GM10248 (cell line): Measurements from ENCODE around the gene CASZ1.

Experiments
- CTCF ChIA-PET: fragments of 300-600 bp; sonication (Branson Sonifier 250); formaldehyde crosslinking; extraction: SDS; loops from one replicate; lab custom pipeline; 2021; ENCODE audit warnings: antibody characterized with exemption; lab: Yijun Ruan, JAX
- POLR2A ChIA-PET: fragments of 350-650 bp; sonication (Branson Sonifier 250); formaldehyde crosslinking; extraction: SDS; loops from one replicate; lab custom pipeline; 2020; ENCODE audit warnings: antibody characterized with exemption; lab: Yijun Ruan, JAX
- DNase-seq: peaks from one replicate; pipeline ENCODE4 v3.0.0; 2012; ENCODE audit errors: extremely low spot score
- TF ChIP-seq, protein P1 (sequence below): IDR thresholded peaks from 2 replicates; pipeline ENCODE4 v1.5.1; 2012; ENCODE audit warnings: mild to moderate bottlenecking, low read depth; ENCODE audit errors: extremely low read depth, missing control alignments, control extremely low read depth

The CASZ1 gene

DNA sequence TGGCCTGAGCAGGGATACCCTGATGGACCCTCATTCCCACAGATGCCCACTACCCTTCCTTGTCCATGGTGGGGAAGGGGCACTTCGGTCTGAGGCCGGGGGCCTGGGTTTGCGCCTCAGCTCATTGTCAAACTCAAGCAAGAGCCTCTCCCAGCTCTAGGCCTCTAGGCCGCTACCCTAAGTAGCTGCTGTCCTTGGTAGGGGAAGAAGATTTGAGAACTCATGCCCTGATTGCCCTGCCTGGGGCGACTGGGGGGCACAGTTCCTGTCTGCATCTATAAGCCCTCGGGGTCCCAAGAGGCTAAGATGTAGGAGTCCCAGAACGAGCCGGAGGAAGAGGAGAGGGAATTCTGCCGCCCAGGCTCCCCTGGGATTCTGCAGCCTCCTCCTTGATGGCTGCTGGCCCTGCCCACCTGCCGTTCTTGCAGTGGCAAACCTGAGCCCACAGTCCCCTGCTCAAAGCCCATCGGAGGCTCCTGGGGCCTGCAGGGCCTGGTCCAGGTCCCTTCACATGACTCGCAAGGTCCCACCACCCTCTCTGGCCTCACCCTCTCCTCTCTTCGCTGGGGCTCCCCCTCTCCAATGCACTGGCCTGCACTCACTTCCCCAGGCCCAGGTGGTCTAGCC is 20.4 kb upstream of the CASZ1 start:
- TF ChIP-seq, protein P1, sequence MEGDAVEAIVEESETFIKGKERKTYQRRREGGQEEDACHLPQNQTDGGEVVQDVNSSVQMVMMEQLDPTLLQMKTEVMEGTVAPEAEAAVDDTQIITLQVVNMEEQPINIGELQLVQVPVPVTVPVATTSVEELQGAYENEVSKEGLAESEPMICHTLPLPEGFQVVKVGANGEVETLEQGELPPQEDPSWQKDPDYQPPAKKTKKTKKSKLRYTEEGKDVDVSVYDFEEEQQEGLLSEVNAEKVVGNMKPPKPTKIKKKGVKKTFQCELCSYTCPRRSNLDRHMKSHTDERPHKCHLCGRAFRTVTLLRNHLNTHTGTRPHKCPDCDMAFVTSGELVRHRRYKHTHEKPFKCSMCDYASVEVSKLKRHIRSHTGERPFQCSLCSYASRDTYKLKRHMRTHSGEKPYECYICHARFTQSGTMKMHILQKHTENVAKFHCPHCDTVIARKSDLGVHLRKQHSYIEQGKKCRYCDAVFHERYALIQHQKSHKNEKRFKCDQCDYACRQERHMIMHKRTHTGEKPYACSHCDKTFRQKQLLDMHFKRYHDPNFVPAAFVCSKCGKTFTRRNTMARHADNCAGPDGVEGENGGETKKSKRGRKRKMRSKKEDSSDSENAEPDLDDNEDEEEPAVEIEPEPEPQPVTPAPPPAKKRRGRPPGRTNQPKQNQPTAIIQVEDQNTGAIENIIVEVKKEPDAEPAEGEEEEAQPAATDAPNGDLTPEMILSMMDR = no peak
- CTCF ChIA-PET = no interaction called here
- POLR2A ChIA-PET = no interaction called here
- no peak for DNase-seq

DNA sequence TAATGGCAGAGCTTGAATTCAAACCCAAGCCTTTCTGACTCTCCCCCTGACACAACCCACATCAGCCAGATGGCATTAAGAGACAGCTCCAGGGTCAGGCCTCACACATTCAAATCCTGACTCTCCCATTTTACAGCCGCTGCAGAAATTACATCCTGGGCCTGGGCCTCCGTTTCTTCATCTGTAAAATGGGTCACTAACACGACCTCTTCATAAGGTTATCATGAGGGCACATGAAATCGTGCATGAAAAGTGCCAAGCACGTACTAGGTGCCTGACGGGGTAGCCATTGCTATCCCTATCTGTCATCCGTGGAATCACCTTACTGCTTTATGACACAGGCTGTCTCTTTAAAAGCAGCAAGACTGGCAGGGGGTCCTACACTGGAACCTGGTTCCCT is 19.8 kb upstream of the CASZ1 start:
- POLR2A ChIA-PET = no interaction called here
- CTCF ChIA-PET = no interaction called here
- no peak for DNase-seq
- TF ChIP-seq, protein P1 = no peak

DNA sequence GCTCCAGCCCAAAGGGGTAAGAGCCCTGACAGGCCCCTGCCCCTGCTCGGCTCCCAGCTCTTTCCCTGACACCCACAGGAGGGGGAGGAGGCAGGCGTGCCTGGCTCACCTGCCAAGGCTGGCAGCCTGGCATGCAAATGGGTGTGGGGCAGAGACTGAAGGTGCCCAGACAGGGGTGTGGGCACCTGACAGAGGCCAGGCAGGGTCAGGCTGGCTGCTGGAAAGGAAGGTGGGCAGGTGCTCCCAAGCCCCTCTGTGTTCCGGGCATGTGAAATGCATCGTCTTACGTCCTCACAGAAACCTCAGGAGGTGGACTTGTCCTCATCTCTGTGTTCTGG is 19.4 kb upstream of the CASZ1 start:
- no peak for DNase-seq
- ChIA-PET POLR2A (no interaction called here), CTCF (no interaction called here)
- TF ChIP-seq, protein P1 = no peak

DNA sequence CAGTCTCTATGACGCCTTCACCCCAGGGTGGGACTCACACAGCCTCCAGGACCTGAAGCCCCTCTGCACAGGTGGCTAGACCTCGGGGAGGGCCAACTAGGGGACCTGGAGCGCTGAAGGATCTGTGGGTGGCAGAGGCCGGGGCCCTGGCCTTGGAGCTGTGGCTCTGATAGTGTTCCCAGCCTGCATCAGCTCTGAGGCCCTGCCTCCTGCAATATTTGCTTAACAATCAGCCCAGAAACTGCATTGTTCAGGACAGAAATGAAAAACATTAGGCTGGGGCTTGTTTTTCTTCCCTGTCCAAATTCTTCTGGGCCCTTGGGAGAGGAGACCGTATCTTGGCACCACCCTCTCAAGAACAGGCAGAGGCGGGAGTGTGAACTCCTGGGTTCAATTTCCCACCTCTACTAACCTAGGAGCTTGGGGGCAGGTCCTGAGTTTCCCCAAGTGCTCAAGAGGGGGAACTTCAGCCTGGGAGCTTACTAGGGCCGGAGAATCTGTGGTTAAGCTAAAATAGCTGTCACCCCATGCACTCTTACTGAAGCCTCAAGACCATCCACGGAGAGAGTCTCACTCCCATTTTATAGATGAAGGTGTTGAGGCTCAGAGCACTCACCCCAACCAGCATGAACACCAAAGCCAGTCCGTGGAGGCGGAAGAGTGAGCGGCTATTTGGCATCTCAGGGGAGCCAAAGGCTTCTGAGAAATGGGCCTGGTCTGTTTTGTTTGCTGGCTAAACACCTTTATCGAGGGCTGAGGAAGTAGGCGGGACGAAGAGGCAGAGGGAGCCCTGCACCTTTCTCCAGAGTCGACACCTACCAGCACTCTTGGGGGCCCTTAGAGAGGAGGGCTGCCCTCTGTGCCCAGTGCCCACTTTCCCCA is 18.8 kb upstream of the CASZ1 start:
- TF ChIP-seq, protein P1 = no peak
- ChIA-PET CTCF (no interaction called here), POLR2A (no interaction called here)
- no peak for DNase-seq

DNA sequence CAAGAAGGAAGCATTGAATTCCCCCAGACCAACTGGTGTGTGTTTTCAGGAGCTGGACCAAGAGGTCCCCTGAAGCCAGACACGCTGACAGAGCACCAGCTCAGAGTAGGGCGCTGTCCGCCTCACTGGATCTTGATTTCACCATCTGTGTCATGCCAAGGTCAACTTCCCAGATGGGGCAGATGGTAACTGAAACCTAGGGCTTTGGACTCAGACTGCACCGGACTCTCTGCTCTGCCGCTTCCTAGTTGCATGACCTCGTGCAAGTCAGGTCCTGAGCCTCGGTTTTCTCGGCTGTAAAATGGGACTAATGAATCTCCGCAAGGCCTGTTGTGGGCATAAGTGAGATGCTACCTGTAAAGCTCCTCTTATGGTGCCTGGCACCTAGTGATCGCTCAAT is 17.9 kb upstream of the CASZ1 start:
- TF ChIP-seq, protein P1 = no peak
- DNase-seq = no peak
- ChIA-PET CTCF (no interaction called here), POLR2A (no interaction called here)

DNA sequence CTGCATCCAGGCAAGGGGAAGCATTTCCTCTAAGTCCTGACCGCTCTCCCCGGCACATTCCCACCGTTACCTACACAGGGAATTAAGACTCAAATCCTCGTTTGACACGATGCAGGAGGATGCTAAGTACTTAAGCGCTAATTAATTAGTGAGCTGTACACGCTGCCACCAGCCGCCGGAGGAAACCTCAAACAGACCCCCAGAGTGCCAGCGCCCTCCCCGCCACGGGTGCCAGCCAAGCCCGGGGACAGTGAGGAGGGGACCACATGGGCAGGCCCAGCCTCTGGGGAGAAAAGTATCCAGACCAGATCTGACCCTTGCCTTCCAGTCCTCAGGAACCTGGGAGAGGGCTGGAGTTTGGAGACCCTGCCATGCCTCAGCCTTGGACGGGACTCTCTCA is 17.4 kb upstream of the CASZ1 start:
- no peak for DNase-seq
- CTCF ChIA-PET = no interaction called here
- POLR2A ChIA-PET = no interaction called here
- TF ChIP-seq, protein P1 = no peak
